HEK293T (cell line): Measurements from ENCODE around the gene TMC5.
A peak's percentile ranks its signal among the peaks of the same experiment; 100 is the strongest.

Source experiments
- CTCF ChIA-PET: fragments of 350-600 bp; formaldehyde crosslinking; extraction: SDS; loops from one replicate; lab custom pipeline; 2021; ENCODE audit warnings: antibody characterized with exemption, inconsistent platforms; lab: Yijun Ruan, JAX
- POLR2A ChIA-PET: fragments of 350-600 bp; formaldehyde crosslinking; extraction: SDS; loops from one replicate; lab custom pipeline; 2020; ENCODE audit warnings: antibody characterized with exemption, inconsistent platforms; lab: Yijun Ruan, JAX
- DNase-seq: peaks from one replicate; pipeline ENCODE4 v3.0.0; 2012; ENCODE audit warnings: mixed read lengths; ENCODE audit errors: extremely low spot score
- ARNT ChIP-seq: fragments of 450-650 bp; IDR thresholded peaks from 2 replicates; pipeline ENCODE4 v1.6.1; 2017; ENCODE audit warnings: mild to moderate bottlenecking
- BHLHE40 ChIP-seq: fragments of 450-650 bp; IDR thresholded peaks from 2 replicates; pipeline ENCODE4 v1.6.1; 2016; ENCODE audit warnings: mild to moderate bottlenecking, moderate library complexity, borderline replicate concordance
- CTBP1 ChIP-seq: fragments of 450-650 bp; IDR thresholded peaks from 2 replicates; pipeline ENCODE4 v1.6.1; 2016; ENCODE audit warnings: borderline replicate concordance
- ELF4 ChIP-seq: fragments of 450-650 bp; IDR thresholded peaks from 2 replicates; pipeline ENCODE4 v1.6.1; 2017; ENCODE audit warnings: antibody characterized with exemption
- FOXA1 ChIP-seq: fragments of 450-650 bp; IDR thresholded peaks from 2 replicates; pipeline ENCODE4 v1.6.1; 2016; ENCODE audit warnings: mild to moderate bottlenecking
- FOXK2 ChIP-seq: fragments of 450-650 bp; IDR thresholded peaks from 2 replicates; pipeline ENCODE4 v1.6.1; 2016; ENCODE audit warnings: mild to moderate bottlenecking
- FOXM1 ChIP-seq: fragments of 450-650 bp; IDR thresholded peaks from 2 replicates; pipeline ENCODE4 v1.6.1; 2017; ENCODE audit warnings: mild to moderate bottlenecking, borderline replicate concordance
- HDGF ChIP-seq: fragments of 450-650 bp; IDR thresholded peaks from 2 replicates; pipeline ENCODE4 v1.6.1; 2017; ENCODE audit warnings: antibody characterized with exemption, borderline replicate concordance
- L3MBTL2 ChIP-seq: fragments of 450-650 bp; conservative IDR thresholded peaks from 2 replicates; pipeline ENCODE4 v1.6.1; 2016; ENCODE audit warnings: mild to moderate bottlenecking
- LEF1 ChIP-seq: fragments of 450-650 bp; IDR thresholded peaks from 2 replicates; pipeline ENCODE4 v1.6.1; 2017; ENCODE audit warnings: mild to moderate bottlenecking, borderline replicate concordance
- NFRKB ChIP-seq: fragments of 450-650 bp; IDR thresholded peaks from 2 replicates; pipeline ENCODE4 v1.6.1; 2016; ENCODE audit warnings: mild to moderate bottlenecking, moderate library complexity
- SP1 ChIP-seq: fragments of 450-650 bp; IDR thresholded peaks from 2 replicates; pipeline ENCODE4 v1.6.1; 2017
- SUZ12 ChIP-seq: fragments of 450-650 bp; IDR thresholded peaks from 2 replicates; pipeline ENCODE4 v1.6.1; 2016; ENCODE audit warnings: mild to moderate bottlenecking
- TARDBP ChIP-seq: fragments of 450-650 bp; IDR thresholded peaks from 2 replicates; pipeline ENCODE4 v1.6.1; 2016
- ZNF384 ChIP-seq: fragments of 450-650 bp; IDR thresholded peaks from 2 replicates; pipeline ENCODE4 v1.6.1; 2016
- TF ChIP-seq, protein P1 (sequence below): fragments of 450-650 bp; IDR thresholded peaks from 2 replicates; pipeline ENCODE4 v1.6.1; 2016

TMC5 gene

DNA sequence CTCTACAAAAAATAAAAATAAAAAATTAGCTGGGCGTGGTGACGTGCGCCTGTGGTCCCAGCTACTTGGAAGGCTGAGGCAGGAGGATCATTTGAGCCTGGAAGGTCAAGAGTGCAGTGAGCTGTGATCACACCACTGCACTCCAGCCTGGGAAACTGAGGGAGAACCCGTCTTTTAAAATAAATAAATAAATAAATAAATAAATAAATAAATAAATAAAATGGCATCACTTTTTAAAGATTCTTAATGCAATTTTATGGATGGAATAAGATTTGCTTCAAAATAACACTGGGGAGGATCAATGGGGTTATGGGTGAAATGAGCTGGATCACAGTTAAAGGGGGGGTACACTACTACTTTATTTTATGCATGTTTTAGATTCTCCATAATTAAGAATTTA lies 89.3 kb downstream of the TMC5 start:
- ChIA-PET POLR2A (interaction anchor here (1.5 kb wide), 1 partner anchor 14 kb away, joined by 5 read pairs; no protein-coding TSS in a partner anchor), CTCF (no interaction called here)
- no peak for TF ChIP-seq ZNF384
- TF ChIP-seq BHLHE40: no peak
- TF ChIP-seq LEF1: no peak
- no peak for TF ChIP-seq SUZ12
- TF ChIP-seq L3MBTL2: no peak
- TF ChIP-seq ELF4: no peak
- DNase-seq: no peak

DNA sequence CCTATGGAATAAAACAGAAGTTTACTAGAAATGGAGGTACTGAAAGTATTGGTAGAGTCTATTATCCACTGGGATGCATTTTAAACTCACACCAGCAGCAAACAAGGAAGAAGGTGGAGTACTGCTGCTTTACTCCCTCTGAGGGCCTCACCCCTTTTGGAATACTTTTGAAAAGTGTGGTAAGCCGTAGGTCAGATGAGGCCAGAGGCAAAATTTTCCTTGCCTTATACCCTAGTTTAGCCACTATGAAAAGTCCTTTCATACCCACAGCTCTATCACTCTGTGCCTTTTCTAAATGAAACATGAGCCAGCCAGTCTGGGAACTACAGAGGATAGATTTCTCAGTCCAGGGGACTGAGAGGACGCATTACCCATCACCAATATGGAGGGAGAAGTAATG lies 90.2 kb downstream of the TMC5 start:
- TF ChIP-seq TARDBP: no peak
- ChIA-PET POLR2A (interaction anchor here (1.5 kb wide), 1 partner anchor 13 kb away, joined by 5 read pairs; no protein-coding TSS in a partner anchor), CTCF (no interaction called here)
- DNase-seq: no peak

DNA sequence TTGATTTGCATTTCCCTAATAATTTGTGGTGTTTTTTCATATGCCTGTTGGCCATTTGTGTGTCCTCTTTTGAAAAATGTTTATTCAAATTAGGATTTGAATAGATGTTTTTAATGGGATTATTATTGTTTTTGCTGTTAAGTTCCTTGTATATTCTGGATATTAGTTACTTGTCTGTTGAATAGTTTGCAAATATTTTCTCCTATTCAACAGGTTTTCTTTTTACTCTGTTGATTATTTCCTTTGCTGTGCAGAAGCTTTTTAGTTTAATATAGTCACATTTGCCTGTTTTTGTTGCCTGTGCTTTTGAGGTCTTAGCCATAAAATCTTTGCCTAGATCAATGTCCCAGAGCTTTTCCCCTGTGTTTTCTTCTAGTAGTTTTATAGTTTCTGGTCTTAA lies 94.6 kb downstream of the TMC5 start:
- DNase-seq: no peak
- TF ChIP-seq ZNF384 (no peak), CTBP1 (no peak), ELF4 (no peak), SUZ12 (no peak), TARDBP (no peak), FOXA1 (no peak), HDGF (no peak), FOXK2 (no peak), NFRKB (no peak), LEF1 (no peak), L3MBTL2 (no peak), ARNT (no peak), SP1 (no peak), FOXM1 (no peak), BHLHE40 (no peak)
- TF ChIP-seq, protein P1, sequence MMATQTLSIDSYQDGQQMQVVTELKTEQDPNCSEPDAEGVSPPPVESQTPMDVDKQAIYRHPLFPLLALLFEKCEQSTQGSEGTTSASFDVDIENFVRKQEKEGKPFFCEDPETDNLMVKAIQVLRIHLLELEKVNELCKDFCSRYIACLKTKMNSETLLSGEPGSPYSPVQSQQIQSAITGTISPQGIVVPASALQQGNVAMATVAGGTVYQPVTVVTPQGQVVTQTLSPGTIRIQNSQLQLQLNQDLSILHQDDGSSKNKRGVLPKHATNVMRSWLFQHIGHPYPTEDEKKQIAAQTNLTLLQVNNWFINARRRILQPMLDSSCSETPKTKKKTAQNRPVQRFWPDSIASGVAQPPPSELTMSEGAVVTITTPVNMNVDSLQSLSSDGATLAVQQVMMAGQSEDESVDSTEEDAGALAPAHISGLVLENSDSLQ: no peak
- ChIA-PET CTCF (no interaction called here), POLR2A (no interaction called here)

DNA sequence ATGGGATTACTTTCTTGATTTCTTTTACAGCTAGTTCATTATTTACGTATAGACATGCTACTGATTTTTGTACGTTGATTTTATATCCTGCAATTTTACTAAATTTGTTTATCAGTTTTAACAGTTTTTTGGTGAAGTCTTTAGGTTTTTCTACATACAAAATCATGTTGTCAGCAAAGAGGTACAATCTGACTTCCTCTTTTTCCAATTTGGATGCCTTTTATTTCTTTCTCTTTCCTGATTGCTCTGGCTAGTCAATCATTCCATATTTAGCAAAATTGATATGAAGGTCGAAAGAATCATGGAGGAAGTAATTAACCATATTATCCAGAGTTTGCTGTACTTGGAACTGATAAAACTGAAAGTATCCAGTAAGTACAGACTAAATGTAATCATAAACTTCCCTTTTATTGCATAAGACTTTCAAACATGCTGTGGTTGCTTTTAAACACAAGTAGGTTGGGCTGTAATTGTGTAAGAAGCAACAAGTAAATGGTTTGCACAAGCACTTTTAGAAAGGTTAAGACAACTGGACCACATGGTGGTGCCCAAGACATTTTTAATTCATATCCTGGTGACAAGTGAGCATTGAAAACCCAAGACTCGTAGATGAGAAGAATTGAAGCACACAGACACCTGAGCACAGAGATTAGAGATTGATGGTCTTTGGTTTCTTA lies 95.8 kb downstream of the TMC5 start:
- CTCF ChIA-PET: no interaction called here
- POLR2A ChIA-PET: no interaction called here
- TF ChIP-seq CTBP1 (no peak), L3MBTL2 (no peak), LEF1 (no peak), FOXM1 (no peak), ZNF384 (no peak), TARDBP (no peak)
- TF ChIP-seq, protein P1: no peak
- no peak for DNase-seq

DNA sequence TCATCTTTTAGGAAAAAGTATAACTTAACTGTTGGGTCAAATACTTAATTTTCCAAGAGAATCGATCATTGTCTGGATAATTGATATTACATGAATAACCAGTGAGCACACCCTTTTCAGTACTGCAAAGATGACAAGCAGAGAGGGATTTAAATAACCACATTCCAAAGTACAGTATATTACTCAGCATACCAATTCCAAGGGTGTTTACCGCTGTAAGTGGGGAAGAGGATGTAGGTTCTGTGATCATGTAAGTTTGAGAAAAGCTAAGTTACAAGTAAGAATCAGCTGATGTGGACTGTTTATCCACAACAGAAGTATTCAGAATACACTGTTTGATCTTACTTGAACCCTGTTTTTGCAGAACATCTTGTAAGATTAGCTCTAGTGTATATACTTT lies 98.1 kb downstream of the TMC5 start:
- no peak for DNase-seq
- POLR2A ChIA-PET: no interaction called here
- TF ChIP-seq NFRKB (no peak), ELF4 (no peak), LEF1 (no peak), HDGF (no peak), FOXM1 (no peak), ZNF384 (no peak)
- CTCF ChIA-PET: no interaction called here

DNA sequence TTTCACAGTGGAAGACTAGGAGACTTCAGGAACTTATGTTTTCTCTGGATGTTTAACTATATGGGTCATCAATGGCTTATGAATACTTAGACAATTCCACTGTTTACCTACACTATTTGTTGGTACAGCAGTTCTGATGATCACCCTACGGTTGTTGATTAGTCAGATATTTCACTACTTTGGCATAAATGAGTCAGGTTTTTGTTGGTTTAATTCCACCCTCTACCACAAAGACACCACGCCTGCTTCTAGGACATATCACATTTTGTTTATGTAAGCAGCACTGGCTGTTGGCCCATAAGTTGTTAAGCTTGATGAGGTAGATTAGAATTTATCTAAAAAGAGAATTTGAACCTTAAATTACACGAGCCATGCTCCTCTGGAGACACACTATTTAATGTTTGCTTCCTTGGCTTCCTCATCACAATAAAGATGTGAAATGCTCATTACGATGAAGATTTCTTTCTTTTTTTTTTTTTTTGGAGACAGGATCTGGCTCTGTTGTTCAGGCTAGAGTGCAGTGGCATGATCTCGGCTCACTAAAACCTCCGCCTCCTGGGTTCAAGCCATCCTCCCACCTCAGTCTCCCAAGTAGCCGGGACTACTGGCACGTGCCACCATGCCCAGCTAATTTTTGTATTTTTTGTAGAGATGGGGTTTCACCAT lies 99.9 kb downstream of the TMC5 start:
- POLR2A ChIA-PET: interaction anchor here (1.0 kb wide), 1 partner anchor 38 kb away, joined by 3 read pairs; the partner anchor contains the start of gene VPS35L
- no peak for DNase-seq
- CTCF ChIA-PET: no interaction called here

DNA sequence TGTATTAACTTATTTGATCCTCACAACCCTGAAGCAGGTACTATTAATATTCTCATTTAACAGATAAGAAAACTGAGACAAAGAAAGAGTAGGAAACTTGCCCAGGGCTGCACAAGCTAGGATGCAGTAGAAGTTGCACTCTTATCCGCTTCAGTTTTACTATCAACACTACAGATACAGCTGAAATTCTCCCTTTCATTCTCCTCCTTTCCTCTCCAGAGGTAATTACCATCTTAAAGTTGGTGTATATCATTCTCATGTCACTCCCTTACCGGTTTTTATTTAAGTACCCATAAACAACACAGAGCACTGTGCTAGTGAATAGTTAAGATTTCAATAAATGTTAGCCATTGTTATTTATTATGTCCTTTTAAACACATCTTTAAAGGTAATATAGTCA lies 100.7 kb downstream of the TMC5 start:
- ChIA-PET POLR2A (no interaction called here), CTCF (no interaction called here)
- TF ChIP-seq ZNF384: no peak
- TF ChIP-seq, protein P1: peak; percentile 73
- no peak for DNase-seq

More for the DNA sequence above, 99.9 kb downstream of the TMC5 start:
- TF ChIP-seq ZNF384 (no peak), FOXA1 (no peak), FOXM1 (no peak), SUZ12 (no peak), NFRKB (no peak)
